LNCAP (cell line): ENCODE results near the gene CEP290.

ENCODE experiments used
- TF ChIP-seq, protein P1 (sequence below): fragments of 450-650 bp; IDR thresholded peaks from 2 replicates; pipeline ENCODE4 v1.5.1; 2017; ENCODE audit warnings: mild to moderate bottlenecking

The CEP290 gene

DNA sequence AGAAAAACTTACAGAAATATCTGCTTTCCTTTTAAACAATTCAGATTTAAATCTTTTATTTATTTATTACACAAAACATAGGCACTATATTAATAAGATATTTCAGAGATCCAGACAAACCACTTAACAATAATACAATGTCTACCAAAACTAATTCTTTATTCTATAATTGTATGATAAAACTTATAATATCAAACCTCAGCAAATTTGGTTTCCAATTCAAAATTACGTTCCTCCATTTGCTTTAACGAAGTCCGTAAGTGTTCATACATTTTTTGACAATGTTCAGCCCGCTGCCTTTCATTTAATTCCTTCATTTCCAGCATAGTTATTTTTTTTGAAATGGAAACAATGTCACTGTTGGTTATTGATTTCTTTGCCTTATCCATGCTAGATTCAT lies 48.3 kb downstream of the CEP290 start:
- TF ChIP-seq, protein P1, sequence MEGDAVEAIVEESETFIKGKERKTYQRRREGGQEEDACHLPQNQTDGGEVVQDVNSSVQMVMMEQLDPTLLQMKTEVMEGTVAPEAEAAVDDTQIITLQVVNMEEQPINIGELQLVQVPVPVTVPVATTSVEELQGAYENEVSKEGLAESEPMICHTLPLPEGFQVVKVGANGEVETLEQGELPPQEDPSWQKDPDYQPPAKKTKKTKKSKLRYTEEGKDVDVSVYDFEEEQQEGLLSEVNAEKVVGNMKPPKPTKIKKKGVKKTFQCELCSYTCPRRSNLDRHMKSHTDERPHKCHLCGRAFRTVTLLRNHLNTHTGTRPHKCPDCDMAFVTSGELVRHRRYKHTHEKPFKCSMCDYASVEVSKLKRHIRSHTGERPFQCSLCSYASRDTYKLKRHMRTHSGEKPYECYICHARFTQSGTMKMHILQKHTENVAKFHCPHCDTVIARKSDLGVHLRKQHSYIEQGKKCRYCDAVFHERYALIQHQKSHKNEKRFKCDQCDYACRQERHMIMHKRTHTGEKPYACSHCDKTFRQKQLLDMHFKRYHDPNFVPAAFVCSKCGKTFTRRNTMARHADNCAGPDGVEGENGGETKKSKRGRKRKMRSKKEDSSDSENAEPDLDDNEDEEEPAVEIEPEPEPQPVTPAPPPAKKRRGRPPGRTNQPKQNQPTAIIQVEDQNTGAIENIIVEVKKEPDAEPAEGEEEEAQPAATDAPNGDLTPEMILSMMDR, result no peak

DNA sequence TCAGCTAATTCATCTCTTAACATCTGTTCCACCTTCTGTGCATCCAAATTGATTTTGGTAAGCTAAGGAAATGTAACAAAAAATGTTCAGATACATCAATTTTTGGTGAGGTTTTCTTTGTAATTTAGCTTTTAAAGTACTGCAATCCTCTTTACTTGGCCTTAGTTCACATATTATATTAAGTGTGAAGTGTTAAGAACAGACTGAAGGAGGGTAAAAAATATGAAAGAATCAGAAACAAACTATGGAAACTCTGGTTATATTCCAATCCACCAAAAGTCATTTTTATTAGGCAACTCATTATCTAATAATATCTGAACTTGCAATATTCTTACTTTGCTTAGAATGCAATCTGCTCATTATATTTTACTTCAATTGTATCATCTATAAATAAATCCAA lies 49.1 kb downstream of the CEP290 start:
- TF ChIP-seq, protein P1, result no peak

DNA sequence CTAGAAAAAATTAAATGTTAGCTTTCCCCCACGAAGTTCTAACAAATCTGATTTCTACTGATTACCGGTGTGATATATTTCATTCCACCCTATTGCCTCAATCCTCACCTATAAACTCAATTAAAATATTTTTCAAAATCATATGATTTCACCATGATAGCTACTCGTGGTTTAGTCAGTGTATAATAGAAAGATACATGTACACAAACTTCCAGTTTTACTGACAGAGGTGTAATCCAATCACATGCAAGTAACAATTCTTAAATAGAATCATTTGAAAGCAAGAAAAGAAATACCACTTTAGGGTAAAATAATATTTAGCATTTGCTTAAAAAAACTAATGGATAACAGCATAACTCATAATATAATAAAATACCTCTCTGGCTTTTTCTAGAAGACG lies 57.7 kb downstream of the CEP290 start:
- TF ChIP-seq, protein P1, result no peak

DNA sequence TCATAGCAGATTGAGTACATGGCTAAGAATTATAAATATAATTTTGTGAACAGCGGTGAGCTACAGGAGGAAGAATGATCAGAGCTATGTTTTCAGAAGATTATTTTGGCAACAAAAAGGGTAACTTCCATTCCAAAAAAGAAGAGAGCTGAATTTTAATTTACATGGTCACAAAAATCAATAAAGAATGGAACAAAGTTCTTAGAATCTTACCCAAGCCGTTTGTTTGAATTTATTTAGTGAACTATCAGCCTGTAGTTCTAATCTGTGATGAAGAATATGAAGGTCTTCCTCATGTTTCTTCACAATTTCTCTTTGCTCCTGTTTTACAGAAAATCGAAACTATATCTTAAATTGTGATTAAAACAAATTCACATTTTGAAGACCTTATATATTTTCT lies 58.3 kb downstream of the CEP290 start:
- TF ChIP-seq, protein P1, result no peak

DNA sequence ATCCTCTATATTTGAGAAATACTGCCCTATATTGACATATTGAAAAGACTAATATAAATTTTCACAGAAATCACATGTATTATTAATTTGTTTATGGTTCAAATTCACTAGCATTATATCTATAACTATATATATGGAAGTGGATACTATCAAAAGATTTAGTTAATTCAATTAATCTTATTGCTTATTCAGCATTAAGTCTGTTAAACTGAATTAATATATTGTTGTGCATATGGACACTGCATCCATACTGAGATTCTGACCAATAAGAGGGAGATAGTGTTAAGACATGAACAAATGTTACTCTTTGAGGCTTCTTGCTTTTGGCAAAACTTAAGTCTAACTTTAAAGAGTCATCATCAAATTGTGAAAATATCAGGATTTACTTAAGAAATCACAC lies 60.6 kb downstream of the CEP290 start:
- TF ChIP-seq, protein P1, result no peak

DNA sequence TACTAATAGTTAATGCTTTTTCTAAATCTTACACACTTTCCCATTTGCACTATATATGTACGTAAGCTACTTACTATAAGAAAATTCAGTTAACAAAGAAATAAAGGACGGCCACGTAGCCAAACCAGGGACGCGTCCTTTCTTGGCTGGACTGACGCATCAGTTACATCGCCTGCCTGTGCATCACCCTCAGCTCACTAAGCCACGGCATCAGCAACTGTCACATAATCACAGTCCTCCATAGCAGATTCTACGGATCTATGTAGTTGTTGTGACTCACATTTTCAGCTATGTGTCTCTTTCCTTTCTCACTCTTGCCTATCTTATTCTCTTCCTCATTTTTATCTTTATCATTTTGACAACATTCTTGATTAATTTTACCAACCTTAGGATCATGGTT lies 74.6 kb downstream of the CEP290 start:
- TF ChIP-seq, protein P1, result no peak

DNA sequence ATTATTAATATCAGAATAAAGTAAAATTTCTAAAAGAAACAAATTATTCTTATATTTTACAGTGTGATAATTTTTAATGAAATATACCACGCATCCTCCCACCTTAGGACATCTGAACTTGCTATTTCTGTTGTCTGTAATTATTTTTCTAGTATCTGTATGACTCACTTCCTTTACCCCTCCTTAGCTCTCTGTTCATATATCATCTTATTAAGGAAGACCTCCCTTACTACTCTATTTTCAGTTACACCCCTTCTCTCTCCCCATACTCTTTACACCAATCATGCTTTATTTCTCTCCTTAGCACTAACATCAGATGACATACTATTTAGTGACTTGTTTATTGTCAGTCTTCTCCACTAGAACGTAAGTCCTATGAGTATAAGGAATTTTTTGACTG lies 78.5 kb downstream of the CEP290 start:
- TF ChIP-seq, protein P1, result no peak

DNA sequence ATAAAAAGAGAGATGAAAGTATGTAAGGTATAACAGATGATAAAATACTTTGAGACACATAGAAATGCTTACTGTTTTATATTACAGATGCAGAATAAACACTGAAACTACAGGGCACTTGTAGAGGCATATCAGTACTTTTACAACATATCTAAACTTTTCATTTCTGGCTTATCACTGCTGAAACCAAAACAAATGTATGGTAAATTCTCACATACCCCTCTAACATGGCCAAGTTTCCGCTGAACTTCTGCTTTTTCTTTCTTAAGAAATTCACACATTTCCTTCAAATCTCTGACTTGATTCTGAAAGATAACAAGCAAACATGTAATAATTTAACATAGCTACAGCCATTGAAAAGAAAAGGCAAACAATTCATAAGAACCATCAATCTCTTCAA lies 79.4 kb downstream of the CEP290 start:
- TF ChIP-seq, protein P1, result no peak
